Amygdala (tissue), 56 donors: ENCODE measurements around the gene TBC1D32.
A peak's percentile ranks its signal among the peaks of the same experiment; 100 is the strongest.
"Not testable (repeated sequence)": the region's sequence is repeated elsewhere in the genome, so short reads cannot be mapped to it uniquely, and the experiment has no call there.

Source experiments
- DNase-seq, 56 donors: peaks; one replicate each; lab custom pipeline; 2025; lab: John Stamatoyannopoulos, UW

TBC1D32 gene

GRCh38 chr6:121334299-121335086, at the start of gene TBC1D32:
TBC1D32 (minus strand) TSS chr6:121334480; CDS start chr6:121334430, 50 bp downstream.
- DNase-seq: peak; percentile 69 to 99 (median 92)

GRCh38 chr6:121383478-121383877, 49.2 kb upstream of the TBC1D32 start:
- no peak for DNase-seq

GRCh38 chr6:121382467-121383121, 48.3 kb upstream of the TBC1D32 start:
- DNase-seq: no peak

GRCh38 chr6:121376411-121376810, 42.1 kb upstream of the TBC1D32 start:
- no peak for DNase-seq

GRCh38 chr6:121374219-121374618, 39.9 kb upstream of the TBC1D32 start:
- DNase-seq: not testable (repeated sequence)

- DNase-seq: no peak
Observed at GRCh38 chr6:121365536-121366521, 31.5 kb upstream of the TBC1D32 start.

GRCh38 chr6:121356575-121356974, 22.3 kb upstream of the TBC1D32 start:
- no peak for DNase-seq

GRCh38 chr6:121354764-121355163, 20.5 kb upstream of the TBC1D32 start:
- DNase-seq: no peak

GRCh38 chr6:121352941-121353340, 18.7 kb upstream of the TBC1D32 start:
- DNase-seq: no peak

- DNase-seq: no peak
Observed at GRCh38 chr6:121351916-121352315, 17.6 kb upstream of the TBC1D32 start.

GRCh38 chr6:121349596-121349995, 15.3 kb upstream of the TBC1D32 start:
- DNase-seq: no peak

GRCh38 chr6:121347484-121347883, 13.2 kb upstream of the TBC1D32 start:
- no peak for DNase-seq

GRCh38 chr6:121344539-121344938, 10.3 kb upstream of the TBC1D32 start:
- no peak for DNase-seq

GRCh38 chr6:121339639-121340226, 5.5 kb upstream of the TBC1D32 start:
- no peak for DNase-seq

- DNase-seq: no peak
Observed at GRCh38 chr6:121338956-121339355, 4.7 kb upstream of the TBC1D32 start.

GRCh38 chr6:121338366-121338765, 4.1 kb upstream of the TBC1D32 start:
- DNase-seq: no peak

- DNase-seq: no peak
Observed at GRCh38 chr6:121335087-121336008, 1.1 kb upstream of the TBC1D32 start.

GRCh38 chr6:121333694-121334093, 586 bp downstream of the TBC1D32 start:
- DNase-seq: peak in 2 of 56 donors; percentile 1

- no peak for DNase-seq
Observed at GRCh38 chr6:121333196-121333595, 1.1 kb downstream of the TBC1D32 start.
